Panc1 (cell line): Measurements from ENCODE around the gene MAD1L1.

Experiments used
- POLR2AphosphoS5 ChIP-seq: IDR thresholded peaks from 2 replicates; pipeline ENCODE4 v1.6.1; 2012; ENCODE audit warnings: mild to moderate bottlenecking, low read depth, low read length, moderate library complexity
- SIN3A ChIP-seq: IDR thresholded peaks from 2 replicates; pipeline ENCODE4 v1.6.1; 2012; ENCODE audit warnings: low read depth, mild to moderate bottlenecking, low read length, moderate library complexity, borderline replicate concordance; ENCODE audit not compliant: insufficient read depth
- TCF7L2 ChIP-seq: IDR thresholded peaks from 2 replicates; pipeline ENCODE4 v1.6.1; 2011; ENCODE audit warnings: mild to moderate bottlenecking, low read depth, low read length, inconsistent platforms
- TF ChIP-seq, protein P1 (sequence below): fragments of 450-650 bp; IDR thresholded peaks from 2 replicates; pipeline ENCODE4 v1.5.1; 2017; ENCODE audit warnings: mild to moderate bottlenecking

GRCh38 chr7:2199956-2200583 lies 32.7 kb downstream of the MAD1L1 start:
- TF ChIP-seq, protein P1, sequence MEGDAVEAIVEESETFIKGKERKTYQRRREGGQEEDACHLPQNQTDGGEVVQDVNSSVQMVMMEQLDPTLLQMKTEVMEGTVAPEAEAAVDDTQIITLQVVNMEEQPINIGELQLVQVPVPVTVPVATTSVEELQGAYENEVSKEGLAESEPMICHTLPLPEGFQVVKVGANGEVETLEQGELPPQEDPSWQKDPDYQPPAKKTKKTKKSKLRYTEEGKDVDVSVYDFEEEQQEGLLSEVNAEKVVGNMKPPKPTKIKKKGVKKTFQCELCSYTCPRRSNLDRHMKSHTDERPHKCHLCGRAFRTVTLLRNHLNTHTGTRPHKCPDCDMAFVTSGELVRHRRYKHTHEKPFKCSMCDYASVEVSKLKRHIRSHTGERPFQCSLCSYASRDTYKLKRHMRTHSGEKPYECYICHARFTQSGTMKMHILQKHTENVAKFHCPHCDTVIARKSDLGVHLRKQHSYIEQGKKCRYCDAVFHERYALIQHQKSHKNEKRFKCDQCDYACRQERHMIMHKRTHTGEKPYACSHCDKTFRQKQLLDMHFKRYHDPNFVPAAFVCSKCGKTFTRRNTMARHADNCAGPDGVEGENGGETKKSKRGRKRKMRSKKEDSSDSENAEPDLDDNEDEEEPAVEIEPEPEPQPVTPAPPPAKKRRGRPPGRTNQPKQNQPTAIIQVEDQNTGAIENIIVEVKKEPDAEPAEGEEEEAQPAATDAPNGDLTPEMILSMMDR: no peak
- TF ChIP-seq POLR2AphosphoS5: no peak
- no peak for TF ChIP-seq SIN3A
- TF ChIP-seq TCF7L2: no peak
